ENCODE measurements around the gene CNN1.
"Not testable (repeated sequence)": the region's sequence is repeated elsewhere in the genome, so short reads cannot be mapped to it uniquely, and the experiment has no call there.

CNN1 gene

GRCh38 chr19:11558881-11559828 is 20.5 kb downstream of the CNN1 start, which contains the start of gene ELOF1:
TSS of gene ELOF1 (minus strand) at chr19:11559230. CDS start at chr19:11554347, 4,883 bp downstream.
- Histone ChIP-seq H3K79me2 (ENCODE audit: insufficient read depth, low read length) (peaks cover 26% of the 10 kb centered on the region), H3K36me3 (ENCODE audit: low read length) (no peaks in the 10 kb centered on the region), H3K4me2 (ENCODE audit: low read depth, low read length, poor library complexity, severe bottlenecking) (peak within 1 kb of the TSS; percentile 97), H3K9ac (ENCODE audit: low read length) (peak within 1 kb of the TSS; percentile 71), H3F3A (ENCODE audit: insufficient read depth) (peaks cover 11% of the 10 kb centered on the region; the same call in 1 of the 2 replicates), H3K27me3 (ENCODE audit: low read length) (no peaks in the 10 kb centered on the region), H3K9me3 (ENCODE audit: insufficient read depth, low read length) (no peaks in the 10 kb centered on the region), H3K9me2 (replicated peaks; ENCODE audit: insufficient read depth, low read length) (no peaks in the 10 kb centered on the region), H3K27ac (ENCODE audit: low read depth, low read length) (peak within 1 kb of the TSS; percentile 68), H2AFZ (ENCODE audit: low read depth, low read length, severe bottlenecking) (peak within 1 kb of the TSS; percentile 86), H4K20me1 (ENCODE audit: low read depth, low read length) (no peaks in the 10 kb centered on the region), H3K4me3 (ENCODE audit: insufficient read depth, low read length, poor library complexity, severe bottlenecking) (peak within 1 kb of the TSS; percentile 75)
- TF ChIP-seq CTCF (IDR thresholded peaks at IDR 0.05; ENCODE audit: insufficient read depth, low read length, poor library complexity, severe bottlenecking) (no peak), EZH2phosphoT487 (conservative IDR thresholded peaks at IDR 0.05; ENCODE audit: low read length) (no peak)

- Histone ChIP-seq H3K27me3 (ENCODE audit: low read length) (no peaks in the 10 kb centered on the region), H2AFZ (ENCODE audit: low read depth, low read length, severe bottlenecking) (no peak overlapping the region), H3K27ac (ENCODE audit: low read depth, low read length) (peak overlapping the region; percentile 27; the same call in 1 of the 2 replicates), H3K9me2 (replicated peaks; ENCODE audit: insufficient read depth, low read length) (no peaks in the 10 kb centered on the region), H3K4me2 (ENCODE audit: low read depth, low read length, poor library complexity, severe bottlenecking) (peak overlapping the region; percentile 97), H3K4me3 (ENCODE audit: insufficient read depth, low read length, poor library complexity, severe bottlenecking) (peak overlapping the region; percentile 75), H3F3A (ENCODE audit: insufficient read depth) (peaks cover 16% of the 10 kb centered on the region; the same call in 1 of the 2 replicates), H3K9ac (ENCODE audit: low read length) (peak overlapping the region; percentile 71), H3K9me3 (ENCODE audit: insufficient read depth, low read length) (no peaks in the 10 kb centered on the region), H3K79me2 (ENCODE audit: insufficient read depth, low read length) (peaks cover 26% of the 10 kb centered on the region), H3K36me3 (ENCODE audit: low read length) (no peaks in the 10 kb centered on the region), H4K20me1 (ENCODE audit: low read depth, low read length) (no peaks in the 10 kb centered on the region)
- TF ChIP-seq EZH2phosphoT487 (conservative IDR thresholded peaks at IDR 0.05; ENCODE audit: low read length) (no peak), CTCF (IDR thresholded peaks at IDR 0.05; ENCODE audit: insufficient read depth, low read length, poor library complexity, severe bottlenecking) (peak; percentile 68)
Observed at GRCh38 chr19:11560404-11561051, 21.9 kb downstream of the CNN1 start.

GRCh38 chr19:11563532-11563931 is 24.9 kb downstream of the CNN1 start:
- Histone ChIP-seq H3K4me3 (ENCODE audit: insufficient read depth, low read length, poor library complexity, severe bottlenecking) (no peak overlapping the region), H3K9me3 (ENCODE audit: insufficient read depth, low read length) (no peaks in the 10 kb centered on the region), H2AFZ (ENCODE audit: low read depth, low read length, severe bottlenecking) (no peak overlapping the region), H3K79me2 (ENCODE audit: insufficient read depth, low read length) (peaks cover 5% of the 10 kb centered on the region), H3K27ac (ENCODE audit: low read depth, low read length) (no peak overlapping the region), H3K36me3 (ENCODE audit: low read length) (no peaks in the 10 kb centered on the region), H3K9me2 (replicated peaks; ENCODE audit: insufficient read depth, low read length) (no peaks in the 10 kb centered on the region), H3K9ac (ENCODE audit: low read length) (no peak overlapping the region), H4K20me1 (ENCODE audit: low read depth, low read length) (no peaks in the 10 kb centered on the region), H3F3A (ENCODE audit: insufficient read depth) (peaks cover 25% of the 10 kb centered on the region), H3K4me2 (ENCODE audit: low read depth, low read length, poor library complexity, severe bottlenecking) (no peak overlapping the region), H3K27me3 (ENCODE audit: low read length) (no peaks in the 10 kb centered on the region)
- TF ChIP-seq EZH2phosphoT487 (conservative IDR thresholded peaks at IDR 0.05; ENCODE audit: low read length): no peak
- TF ChIP-seq CTCF (IDR thresholded peaks at IDR 0.05; ENCODE audit: insufficient read depth, low read length, poor library complexity, severe bottlenecking): no peak

- not testable (repeated sequence) for H3K4me2 ChIP-seq (ENCODE audit: low read depth, low read length, poor library complexity, severe bottlenecking); H3K27me3 ChIP-seq (ENCODE audit: low read length); H2AFZ ChIP-seq (ENCODE audit: low read depth, low read length, severe bottlenecking); H3K27ac ChIP-seq (ENCODE audit: low read depth, low read length); H3K79me2 ChIP-seq (ENCODE audit: insufficient read depth, low read length); H3K36me3 ChIP-seq (ENCODE audit: low read length); H3K9ac ChIP-seq (ENCODE audit: low read length); H3K9me3 ChIP-seq (ENCODE audit: insufficient read depth, low read length); H3K4me3 ChIP-seq (ENCODE audit: insufficient read depth, low read length, poor library complexity, severe bottlenecking); H4K20me1 ChIP-seq (ENCODE audit: low read depth, low read length); H3K9me2 ChIP-seq (replicated peaks; ENCODE audit: insufficient read depth, low read length)
- peaks cover 25% of the 10 kb centered on the region for H3F3A ChIP-seq (ENCODE audit: insufficient read depth)
Observed at GRCh38 chr19:11564082-11564807, 25.6 kb downstream of the CNN1 start.

GRCh38 chr19:11565649-11565980 is 27.0 kb downstream of the CNN1 start:
- not testable (repeated sequence) for H2AFZ ChIP-seq (ENCODE audit: low read depth, low read length, severe bottlenecking); H3K9me2 ChIP-seq (replicated peaks; ENCODE audit: insufficient read depth, low read length); H3K36me3 ChIP-seq (ENCODE audit: low read length); H3K27me3 ChIP-seq (ENCODE audit: low read length); H3K9me3 ChIP-seq (ENCODE audit: insufficient read depth, low read length); H3K79me2 ChIP-seq (ENCODE audit: insufficient read depth, low read length); H3K4me3 ChIP-seq (ENCODE audit: insufficient read depth, low read length, poor library complexity, severe bottlenecking); H3K27ac ChIP-seq (ENCODE audit: low read depth, low read length); H3K4me2 ChIP-seq (ENCODE audit: low read depth, low read length, poor library complexity, severe bottlenecking); H4K20me1 ChIP-seq (ENCODE audit: low read depth, low read length); H3K9ac ChIP-seq (ENCODE audit: low read length)
- H3F3A ChIP-seq (ENCODE audit: insufficient read depth): peaks cover 18% of the 10 kb centered on the region
